GM12878 (cell line): ENCODE measurements around the gene RCAN1. TPM values are rescaled to one million over a fixed set of nuclear protein-coding genes. Genes with fewer than 3 reads are reported as not detected.
A peak's percentile ranks its signal among the peaks of the same experiment; 100 is the strongest.

Experiments
- ATAC-seq: fragments of 200-7000 bp; cut with Tn5 transposase; 3 replicates; pipeline ENCODE4 v1.9.1; 2020; ENCODE audit warnings: mild to moderate bottlenecking, moderate library complexity
- BruUV-seq: library from RNA; stranded (reverse); fragments of 400-500 nt; replicated peaks from 2 replicates; lab custom pipeline; 2021; lab: Mats Ljungman, UMichigan
- CTCF ChIA-PET: fragments of 300-600 bp; sonication (Branson Sonifier 250); formaldehyde crosslinking; extraction: SDS; loops from one replicate; lab custom pipeline; 2021; ENCODE audit warnings: inconsistent platforms; lab: Yijun Ruan, JAX
- POLR2A ChIA-PET: fragments of 350-600 bp; formaldehyde crosslinking; extraction: SDS; loops from one replicate; lab custom pipeline; 2021; ENCODE audit warnings: inconsistent platforms; lab: Charles Lee
- RAD21 ChIA-PET: fragments of 300-600 bp; sonication (Branson Sonifier 250); formaldehyde crosslinking; loops from one replicate; lab custom pipeline; 2023; ENCODE audit warnings: antibody characterized with exemption; ENCODE audit not compliant: unreplicated experiment; lab: Charles Lee
- SMC1A ChIA-PET: fragments of 300-600 bp; sonication (Branson Sonifier 250); formaldehyde crosslinking; loops from one replicate; lab custom pipeline; 2023; ENCODE audit not compliant: unreplicated experiment, uncharacterized antibody; lab: Charles Lee
- DNase-seq: peaks from one replicate; pipeline ENCODE4 v3.0.0-alpha.2; 2011; ENCODE audit warnings: low read depth, low spot score
- FAIRE-seq: peaks from 3 replicates; lab custom pipeline; 2011; peaks lifted over from hg19 to GRCh38; lab: Jason Lieb, UNC
- H2AFZ ChIP-seq: 2 replicates; pipeline ENCODE4 v1.6.0; 2011; ENCODE audit warnings: low read depth, low read length, control low read depth; ENCODE audit not compliant: control insufficient read depth
- H3K27ac ChIP-seq: 2 replicates; pipeline ENCODE4 v1.5.1; 2011; ENCODE audit warnings: control low read depth; ENCODE audit not compliant: control insufficient read depth, insufficient read depth
- H3K27me3 ChIP-seq, 2 experiments: replicated peaks in 1 of 2; 2 replicates each; pipeline versions ENCODE4 v1.6.0 to v1.6.1; 2011; ENCODE audit warnings: low read length in 1 of 2; ENCODE audit not compliant: control insufficient read depth in 2 of 2, insufficient read depth in 2 of 2
- H3K36me3 ChIP-seq, 2 experiments: 2 replicates each; pipeline ENCODE4 v1.5.1; 2011; ENCODE audit warnings: low read length in 1 of 2; ENCODE audit not compliant: control insufficient read depth in 2 of 2, insufficient read depth in 2 of 2
- H3K4me1 ChIP-seq: 2 replicates; pipeline ENCODE4 v1.6.1; 2011; ENCODE audit warnings: mild to moderate bottlenecking, low read length, moderate library complexity, mixed read lengths; ENCODE audit not compliant: control insufficient read depth, insufficient read depth
- H3K4me2 ChIP-seq: 2 replicates; pipeline ENCODE4 v1.6.0; 2011; ENCODE audit warnings: control low read depth; ENCODE audit not compliant: control insufficient read depth, insufficient read depth
- H3K4me3 ChIP-seq: fragments of 200-600 bp; sonication (generic); 2 replicates; pipeline ENCODE4 v1.5.1; 2016
- H3K79me2 ChIP-seq: 2 replicates; pipeline ENCODE4 v1.6.0; 2011; ENCODE audit warnings: low read length; ENCODE audit not compliant: control insufficient read depth, insufficient read depth
- H3K9ac ChIP-seq: 2 replicates; pipeline ENCODE4 v1.8.0; 2011; ENCODE audit warnings: low read length, control low read depth, mixed read lengths; ENCODE audit not compliant: control insufficient read depth, insufficient read depth
- H3K9me3 ChIP-seq: replicated peaks from 3 replicates; pipeline ENCODE4 v1.5.1; 2011; ENCODE audit warnings: mild to moderate bottlenecking, low read length; ENCODE audit not compliant: control insufficient read depth, insufficient read depth
- H4K20me1 ChIP-seq: 2 replicates; pipeline ENCODE4 v1.6.0; 2011; ENCODE audit not compliant: control insufficient read depth, insufficient read depth
- CBX5 ChIP-seq: sonication (generic); IDR thresholded peaks from 2 replicates; pipeline ENCODE4 v1.6.1; 2016; ENCODE audit warnings: low read depth, moderate library complexity, mild to moderate bottlenecking, inconsistent platforms
- EED ChIP-seq: sonication (generic); IDR thresholded peaks from 2 replicates; pipeline ENCODE4 v1.6.1; 2016; ENCODE audit warnings: antibody characterized with exemption, low read depth
- EGR1 ChIP-seq, 2 experiments: IDR thresholded peaks; 1 replicate in 1 of 2; 2 replicates in 1 of 2; pipeline ENCODE4 v1.6.1; 2011 to 2012; ENCODE audit warnings: low read depth in 2 of 2, low read length in 2 of 2, borderline replicate concordance in 1 of 2, mild to moderate bottlenecking in 1 of 2, moderate library complexity in 1 of 2
- EZH2 ChIP-seq: IDR thresholded peaks from 2 replicates; pipeline ENCODE4 v1.6.1; 2012; ENCODE audit warnings: low read depth, mild to moderate bottlenecking, control low read depth, inconsistent platforms, low read length, borderline replicate concordance; ENCODE audit not compliant: control insufficient read depth
- JUND ChIP-seq: IDR thresholded peaks from 2 replicates; pipeline ENCODE4 v1.6.1; 2012; ENCODE audit warnings: low read depth, mild to moderate bottlenecking, low read length, improper control_type of control experiment, moderate library complexity
- MEF2A ChIP-seq: IDR thresholded peaks from 2 replicates; pipeline ENCODE4 v1.6.1; 2011; ENCODE audit warnings: low read depth, mild to moderate bottlenecking, low read length, moderate library complexity; ENCODE audit not compliant: insufficient read depth
- MTA2 ChIP-seq: fragments of 450-650 bp; IDR thresholded peaks from 2 replicates; pipeline ENCODE4 v1.6.1; 2016; ENCODE audit warnings: low read depth, mild to moderate bottlenecking, moderate library complexity
- MYC ChIP-seq: IDR thresholded peaks from 2 replicates; pipeline ENCODE4 v1.6.1; 2011; ENCODE audit warnings: mild to moderate bottlenecking, low read length, moderate library complexity, inconsistent platforms; ENCODE audit not compliant: insufficient read depth, insufficient replicate concordance, insufficient read length, severe bottlenecking
- NBN ChIP-seq: fragments of 450-650 bp; IDR thresholded peaks from 2 replicates; pipeline ENCODE4 v1.6.1; 2016
- NR2C2 ChIP-seq: IDR thresholded peaks from 2 replicates; pipeline ENCODE4 v1.6.1; 2011; ENCODE audit warnings: borderline replicate concordance, low read depth; ENCODE audit not compliant: control insufficient read depth, insufficient read length
- NR2F1 ChIP-seq: fragments of 450-650 bp; conservative IDR thresholded peaks from 2 replicates; pipeline ENCODE4 v1.6.1; 2017; ENCODE audit warnings: mild to moderate bottlenecking
- POLR2AphosphoS2 ChIP-seq: IDR thresholded peaks from 2 replicates; pipeline ENCODE4 v1.6.1; 2011; ENCODE audit warnings: low read depth, mild to moderate bottlenecking, low read length, improper control_type of control experiment, moderate library complexity
- RAD21 ChIP-seq: IDR thresholded peaks from 2 replicates; pipeline ENCODE4 v1.6.1; 2011; ENCODE audit warnings: mild to moderate bottlenecking, low read depth, low read length, moderate library complexity; ENCODE audit not compliant: insufficient read depth
- SP1 ChIP-seq: IDR thresholded peaks from one replicate; pipeline ENCODE4 v1.6.1; 2011; ENCODE audit warnings: low read depth, low read length
- WGBS: methylation state at CpG from one replicate; pipeline ENCODE4 v1.1.6; 2016; ENCODE audit warnings: low lambda C conversion rate; ENCODE audit not compliant: insufficient replicate concordance, insufficient coverage; ENCODE audit errors: missing lambda C conversion rate; 5-methylcytosine and 5-hydroxymethylcytosine counted together
- in situ Hi-C: fragments of 300-500 bp; cut with MboI; formaldehyde crosslinking; loops from 9 replicates; pipeline ENCODE4 v1.14.3; 2018; ENCODE audit warnings: mixed read lengths
- intact Hi-C: fragments of 100-400 bp; cut with micrococcal nuclease; formaldehyde crosslinking; loops from one replicate; pipeline ENCODE4 v1.14.2; 2022; ENCODE audit not compliant: unreplicated experiment
- polyA plus RNA-seq, 11 experiments: library from polyadenylated mRNA; depleted of rRNA in 4 of 11; unstranded in 6 of 11; stranded (reverse) in 5 of 11; fragments of >200 nt; fragmentation: Nextera tagmentation in 4 of 11; fragmentation: Illumina TruSeq in 1 of 11; extraction: Ambion mirVana in 4 of 11; extraction: Trizol in 1 of 11; gene quantifications; 1 replicate in 1 of 11; 2 replicates in 10 of 11; pipeline versions ENCODE4 v1.2.1 to v1.2.3, GENCODE V29; 2011 to 2016; ENCODE audit warnings: inconsistent platforms in 2 of 11, missing spikeins in 2 of 11, low read depth in 1 of 11
- total RNA-seq, 4 experiments: library from RNA; depleted of rRNA in 3 of 4; stranded (reverse); fragments of >200 nt in 3 of 4; fragmentation: Illumina TruSeq in 1 of 4; extraction: Trizol in 1 of 4; gene quantifications; 2 replicates each; pipeline versions ENCODE4 v1.2.1 to v1.2.3, GENCODE V29; 2013 to 2021
- TF ChIP-seq, protein P1 (sequence below), 3 experiments: IDR thresholded peaks in 2 of 3; conservative IDR thresholded peaks in 1 of 3; 2 replicates each; pipeline ENCODE4 v1.5.1; 2011; ENCODE audit warnings: low read depth in 3 of 3, low read length in 3 of 3, mild to moderate bottlenecking in 3 of 3, control low read depth in 2 of 3, moderate library complexity in 2 of 3, inconsistent platforms in 1 of 3, mixed read lengths in 1 of 3; ENCODE audit not compliant: control insufficient read depth in 2 of 3, insufficient read depth in 1 of 3; ENCODE audit errors: extremely low read depth in 1 of 3
- TF ChIP-seq, protein P2 (sequence below): fragments of 450-650 bp; formaldehyde crosslinking; IDR thresholded peaks from 2 replicates; pipeline ENCODE4 v1.4.0; 2022; ENCODE audit warnings: mild to moderate bottlenecking, moderate library complexity
- TF ChIP-seq, protein P3 (sequence below): IDR thresholded peaks from 2 replicates; pipeline ENCODE4 v1.6.1; 2012; ENCODE audit warnings: low read depth, low read length, improper control_type of control experiment

Gene RCAN1
- total and polyA plus RNA-seq, 10 of the 15 experiments (the other 5 are each of a cell fraction or from before 2014, with no cell fraction given): 2.8 to 12.9 (median 10.5) TPM

DNA sequence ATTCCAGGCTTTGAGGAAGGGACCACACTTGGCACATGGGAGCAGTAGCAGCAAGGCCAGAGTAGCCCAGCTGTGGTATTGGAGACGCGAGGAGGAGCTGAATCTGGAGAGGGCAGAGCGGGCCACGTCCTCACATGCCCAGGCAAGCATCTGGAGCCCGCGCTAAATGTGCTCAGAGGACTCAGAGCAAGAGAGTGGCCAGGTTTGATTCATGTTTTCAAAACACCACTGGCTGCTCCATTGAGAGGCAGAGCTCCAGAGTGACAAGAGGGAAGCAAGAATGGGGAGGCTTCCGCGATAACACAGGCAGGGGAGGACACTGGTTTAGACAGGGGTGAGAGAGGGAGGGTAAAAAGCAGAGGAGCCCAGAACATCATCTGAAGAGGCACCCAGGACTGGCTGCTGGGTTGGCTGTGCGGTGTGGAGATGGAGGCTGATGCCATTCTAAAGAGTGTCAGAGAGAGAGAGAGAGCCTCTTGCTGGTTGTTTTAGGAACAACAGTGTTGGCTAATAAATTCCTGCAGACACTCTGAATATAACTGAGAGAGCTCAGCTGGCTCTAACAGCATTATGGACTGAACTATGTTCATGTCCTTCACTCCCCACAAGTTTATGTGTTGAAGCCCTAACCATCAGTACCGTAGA is 32.3 kb downstream of the RCAN1 start:
- no TSS peak for BruUV-seq
- peak; percentile 59 for FAIRE-seq
- Histone ChIP-seq H3K9ac (no peak overlapping the region), H3K79me2 (no peaks in the 10 kb centered on the region), H3K27me3 (no peaks in the 10 kb centered on the region), H2AFZ (no peak overlapping the region), H3K9me3 (no peaks in the 10 kb centered on the region; the same call in 2 of the 3 replicates), H3K36me3 (no peaks in the 10 kb centered on the region), H3K4me1 (peaks cover 14% of the 10 kb centered on the region; the same call in 1 of the 2 replicates), H3K4me2 (no peak overlapping the region), H3K4me3 (no peak overlapping the region), H4K20me1 (no peaks in the 10 kb centered on the region), H3K27ac (no peak overlapping the region)
- SMC1A ChIA-PET: interaction anchor here (0.8 to 2.8 kb wide), 13 partner anchors 11 to 76 kb away, joined by 3 to 19 read pairs (median 4); no protein-coding TSS in a partner anchor
- intact Hi-C loops: loop anchor here (1.0 to 5.0 kb wide), 2 partner anchors 55 to 72 kb away; no protein-coding TSS in a partner anchor
- RAD21 ChIA-PET: interaction anchor here (1.0 to 3.8 kb wide), 8 partner anchors 11 to 73 kb away, joined by 3 to 59 read pairs (median 7); partner anchors contain the start of gene KCNE1
- 89% methylated on average over 10 of the region's 10 CpGs for WGBS
- no peak for DNase-seq
- in situ Hi-C loops: no loop called here
- POLR2A ChIA-PET: no interaction called here
- peak; percentile 95 for ATAC-seq
- CTCF ChIA-PET: interaction anchor here (0.6 to 3.6 kb wide), 24 partner anchors 11 to 85 kb away, joined by 3 to 55 read pairs (median 4); partner anchors contain the start of gene KCNE1
- TF ChIP-seq, protein P1, sequence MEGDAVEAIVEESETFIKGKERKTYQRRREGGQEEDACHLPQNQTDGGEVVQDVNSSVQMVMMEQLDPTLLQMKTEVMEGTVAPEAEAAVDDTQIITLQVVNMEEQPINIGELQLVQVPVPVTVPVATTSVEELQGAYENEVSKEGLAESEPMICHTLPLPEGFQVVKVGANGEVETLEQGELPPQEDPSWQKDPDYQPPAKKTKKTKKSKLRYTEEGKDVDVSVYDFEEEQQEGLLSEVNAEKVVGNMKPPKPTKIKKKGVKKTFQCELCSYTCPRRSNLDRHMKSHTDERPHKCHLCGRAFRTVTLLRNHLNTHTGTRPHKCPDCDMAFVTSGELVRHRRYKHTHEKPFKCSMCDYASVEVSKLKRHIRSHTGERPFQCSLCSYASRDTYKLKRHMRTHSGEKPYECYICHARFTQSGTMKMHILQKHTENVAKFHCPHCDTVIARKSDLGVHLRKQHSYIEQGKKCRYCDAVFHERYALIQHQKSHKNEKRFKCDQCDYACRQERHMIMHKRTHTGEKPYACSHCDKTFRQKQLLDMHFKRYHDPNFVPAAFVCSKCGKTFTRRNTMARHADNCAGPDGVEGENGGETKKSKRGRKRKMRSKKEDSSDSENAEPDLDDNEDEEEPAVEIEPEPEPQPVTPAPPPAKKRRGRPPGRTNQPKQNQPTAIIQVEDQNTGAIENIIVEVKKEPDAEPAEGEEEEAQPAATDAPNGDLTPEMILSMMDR (IDR thresholded peaks at IDR 0.05 in 2 of 3, conservative IDR thresholded peaks at IDR 0.05 in 1 of 3; ENCODE audit: control insufficient read depth in 2 of 3, extremely low read depth in 1 of 3, insufficient read depth in 1 of 3, low read depth in 3 of 3, low read length in 3 of 3): peak; percentile 45 to 55 (median 48); a peak in 5 of 6 replicates
- no peak for TF ChIP-seq MEF2A
- TF ChIP-seq NR2C2: no peak
- TF ChIP-seq JUND: no peak
- no peak for TF ChIP-seq EGR1 (IDR thresholded peaks at IDR 0.05; ENCODE audit: borderline replicate concordance in 1 of 2, low read depth in 2 of 2, low read length in 2 of 2)
- TF ChIP-seq CBX5: no peak
- no peak for TF ChIP-seq NBN
- no peak for TF ChIP-seq MYC
- no peak for TF ChIP-seq POLR2AphosphoS2
- no peak for TF ChIP-seq MTA2
- no peak for TF ChIP-seq EZH2
- TF ChIP-seq, protein P2, sequence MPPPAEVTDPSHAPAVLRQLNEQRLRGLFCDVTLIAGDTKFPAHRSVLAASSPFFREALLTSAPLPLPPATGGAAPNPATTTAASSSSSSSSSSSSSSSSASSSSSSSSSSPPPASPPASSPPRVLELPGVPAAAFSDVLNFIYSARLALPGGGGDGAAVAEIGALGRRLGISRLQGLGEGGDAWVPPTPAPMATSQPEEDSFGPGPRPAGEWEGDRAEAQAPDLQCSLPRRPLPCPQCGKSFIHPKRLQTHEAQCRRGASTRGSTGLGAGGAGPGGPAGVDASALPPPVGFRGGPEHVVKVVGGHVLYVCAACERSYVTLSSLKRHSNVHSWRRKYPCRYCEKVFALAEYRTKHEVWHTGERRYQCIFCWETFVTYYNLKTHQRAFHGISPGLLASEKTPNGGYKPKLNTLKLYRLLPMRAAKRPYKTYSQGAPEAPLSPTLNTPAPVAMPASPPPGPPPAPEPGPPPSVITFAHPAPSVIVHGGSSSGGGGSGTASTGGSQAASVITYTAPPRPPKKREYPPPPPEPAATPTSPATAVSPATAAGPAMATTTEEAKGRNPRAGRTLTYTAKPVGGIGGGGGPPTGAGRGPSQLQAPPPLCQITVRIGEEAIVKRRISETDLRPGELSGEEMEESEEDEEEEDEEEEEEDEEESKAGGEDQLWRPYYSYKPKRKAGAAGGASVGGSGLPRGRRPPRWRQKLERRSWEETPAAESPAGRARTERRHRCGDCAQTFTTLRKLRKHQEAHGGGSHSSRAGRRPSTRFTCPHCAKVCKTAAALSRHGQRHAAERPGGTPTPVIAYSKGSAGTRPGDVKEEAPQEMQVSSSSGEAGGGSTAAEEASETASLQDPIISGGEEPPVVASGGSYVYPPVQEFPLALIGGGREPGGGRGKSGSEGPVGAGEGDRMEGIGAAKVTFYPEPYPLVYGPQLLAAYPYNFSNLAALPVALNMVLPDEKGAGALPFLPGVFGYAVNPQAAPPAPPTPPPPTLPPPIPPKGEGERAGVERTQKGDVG (CRISPR knock-in tag): no peak
- TF ChIP-seq SP1: no peak
- no peak for TF ChIP-seq EED
- TF ChIP-seq RAD21: peak; percentile 71
- no peak for TF ChIP-seq NR2F1
- TF ChIP-seq, protein P3, sequence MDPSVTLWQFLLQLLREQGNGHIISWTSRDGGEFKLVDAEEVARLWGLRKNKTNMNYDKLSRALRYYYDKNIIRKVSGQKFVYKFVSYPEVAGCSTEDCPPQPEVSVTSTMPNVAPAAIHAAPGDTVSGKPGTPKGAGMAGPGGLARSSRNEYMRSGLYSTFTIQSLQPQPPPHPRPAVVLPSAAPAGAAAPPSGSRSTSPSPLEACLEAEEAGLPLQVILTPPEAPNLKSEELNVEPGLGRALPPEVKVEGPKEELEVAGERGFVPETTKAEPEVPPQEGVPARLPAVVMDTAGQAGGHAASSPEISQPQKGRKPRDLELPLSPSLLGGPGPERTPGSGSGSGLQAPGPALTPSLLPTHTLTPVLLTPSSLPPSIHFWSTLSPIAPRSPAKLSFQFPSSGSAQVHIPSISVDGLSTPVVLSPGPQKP: no peak
